HFFc6 (cell line): ENCODE results near the gene NUP54. TPM values are rescaled to one million over a fixed set of nuclear protein-coding genes. Genes with fewer than 3 reads are reported as not detected.
A peak's percentile ranks its signal among the peaks of the same experiment; 100 is the strongest.

Source experiments
- DNase-seq: peaks from one replicate; pipeline ENCODE4 v3.0.0-alpha.2; 2018
- H3K27ac Mint-ChIP-seq: 2 replicates; pipeline ENCODE4 v1.8.0; 2020; ENCODE audit warnings: mild to moderate bottlenecking, mixed read lengths
- H3K27me3 Mint-ChIP-seq: 2 replicates; pipeline ENCODE4 v1.8.0; 2021; ENCODE audit warnings: mild to moderate bottlenecking, moderate library complexity, mixed read lengths; ENCODE audit not compliant: insufficient read depth
- H3K36me3 Mint-ChIP-seq: 2 replicates; pipeline ENCODE4 v1.8.0; 2021; ENCODE audit warnings: low read depth, mixed read lengths
- H3K4me1 Mint-ChIP-seq: 2 replicates; pipeline ENCODE4 v1.8.0; 2020; ENCODE audit warnings: low read depth, mixed read lengths
- H3K4me3 Mint-ChIP-seq: 2 replicates; pipeline ENCODE4 v1.8.0; 2020; ENCODE audit warnings: mild to moderate bottlenecking, moderate library complexity, mixed read lengths
- H3K9me3 Mint-ChIP-seq: 2 replicates; pipeline ENCODE4 v1.8.0; 2020; ENCODE audit warnings: mild to moderate bottlenecking, mixed read lengths
- total RNA-seq, 6 experiments: library from RNA; stranded (reverse); fragmentation: NEBNext Ultra II Directional; extraction: Animal tissue kit (Norgen Biotek cat#: 25700); gene quantifications; 2 replicates in 1 of 6; 3 replicates in 5 of 6; pipeline ENCODE4 v1.2.3, GENCODE V29; 2021
- TF ChIP-seq, protein P1 (sequence below): fragments of 200-600 bp; sonication (generic); IDR thresholded peaks from 2 replicates; pipeline ENCODE4 v1.5.0; 2021; ENCODE audit warnings: antibody characterized with exemption, mild to moderate bottlenecking

Gene NUP54
- total RNA-seq, 6 experiments from 2014 or later: 25.7 to 37.8 (median 33.3) TPM

- DNase-seq: no peak
Observed at GRCh38 chr4:76105652-76106051, 42.5 kb downstream of the NUP54 start.

GRCh38 chr4:76096076-76096475 is 52.1 kb downstream of the NUP54 start:
- no peak overlapping the region for H3K27ac Mint-ChIP-seq

More at GRCh38 chr4:76105652-76106051, 42.5 kb downstream of the NUP54 start:
- Mint-ChIP-seq H3K36me3 (no peaks in the 10 kb centered on the region), H3K27ac (no peak overlapping the region), H3K4me3 (no peak overlapping the region), H3K9me3 (no peaks in the 10 kb centered on the region), H3K27me3 (peaks cover 3% of the 10 kb centered on the region), H3K4me1 (no peaks in the 10 kb centered on the region)
- TF ChIP-seq, protein P1, sequence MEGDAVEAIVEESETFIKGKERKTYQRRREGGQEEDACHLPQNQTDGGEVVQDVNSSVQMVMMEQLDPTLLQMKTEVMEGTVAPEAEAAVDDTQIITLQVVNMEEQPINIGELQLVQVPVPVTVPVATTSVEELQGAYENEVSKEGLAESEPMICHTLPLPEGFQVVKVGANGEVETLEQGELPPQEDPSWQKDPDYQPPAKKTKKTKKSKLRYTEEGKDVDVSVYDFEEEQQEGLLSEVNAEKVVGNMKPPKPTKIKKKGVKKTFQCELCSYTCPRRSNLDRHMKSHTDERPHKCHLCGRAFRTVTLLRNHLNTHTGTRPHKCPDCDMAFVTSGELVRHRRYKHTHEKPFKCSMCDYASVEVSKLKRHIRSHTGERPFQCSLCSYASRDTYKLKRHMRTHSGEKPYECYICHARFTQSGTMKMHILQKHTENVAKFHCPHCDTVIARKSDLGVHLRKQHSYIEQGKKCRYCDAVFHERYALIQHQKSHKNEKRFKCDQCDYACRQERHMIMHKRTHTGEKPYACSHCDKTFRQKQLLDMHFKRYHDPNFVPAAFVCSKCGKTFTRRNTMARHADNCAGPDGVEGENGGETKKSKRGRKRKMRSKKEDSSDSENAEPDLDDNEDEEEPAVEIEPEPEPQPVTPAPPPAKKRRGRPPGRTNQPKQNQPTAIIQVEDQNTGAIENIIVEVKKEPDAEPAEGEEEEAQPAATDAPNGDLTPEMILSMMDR: no peak

GRCh38 chr4:76095568-76095967 is 52.6 kb downstream of the NUP54 start:
- DNase-seq: no peak
- TF ChIP-seq, protein P1: no peak
- no peak overlapping the region for H3K27ac Mint-ChIP-seq
- no peak overlapping the region for H3K4me3 Mint-ChIP-seq
- no peaks in the 10 kb centered on the region; the same call in 1 of the 2 replicates for H3K9me3 Mint-ChIP-seq
- no peaks in the 10 kb centered on the region for H3K36me3 Mint-ChIP-seq
- H3K27me3 Mint-ChIP-seq: peaks cover 36% of the 10 kb centered on the region
- peaks cover 8% of the 10 kb centered on the region for H3K4me1 Mint-ChIP-seq

More at GRCh38 chr4:76096076-76096475, 52.1 kb downstream of the NUP54 start:
- Mint-ChIP-seq H3K4me3 (no peak overlapping the region), H3K9me3 (no peaks in the 10 kb centered on the region; the same call in 1 of the 2 replicates), H3K4me1 (peaks cover 3% of the 10 kb centered on the region), H3K36me3 (no peaks in the 10 kb centered on the region), H3K27me3 (peaks cover 36% of the 10 kb centered on the region)
- TF ChIP-seq, protein P1: no peak
- DNase-seq: no peak

DNA sequence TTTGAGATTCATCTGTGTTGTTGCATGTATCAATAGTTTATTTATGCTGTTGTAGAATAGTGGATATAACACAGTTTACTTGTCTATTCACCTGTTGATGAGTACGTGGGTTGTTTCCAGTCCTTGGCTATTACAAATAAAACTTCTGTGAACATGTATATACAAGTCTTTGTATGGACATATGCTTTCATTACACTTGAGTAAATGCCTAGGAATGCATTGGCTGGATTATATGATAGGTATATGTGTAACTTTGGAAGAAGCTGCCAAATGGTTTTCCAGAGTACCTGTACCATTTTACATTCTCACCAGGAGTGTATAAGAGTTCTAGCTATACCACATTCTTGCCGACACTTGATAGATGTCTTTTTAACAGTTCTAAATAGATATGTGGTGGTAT is 57.1 kb downstream of the NUP54 start:
- H3K9me3 Mint-ChIP-seq: no peaks in the 10 kb centered on the region; the same call in 1 of the 2 replicates
- H3K4me1 Mint-ChIP-seq: peaks cover 28% of the 10 kb centered on the region
- peaks cover 10% of the 10 kb centered on the region; the same call in 1 of the 2 replicates for H3K27me3 Mint-ChIP-seq
- H3K27ac Mint-ChIP-seq: no peak overlapping the region
- H3K36me3 Mint-ChIP-seq: no peaks in the 10 kb centered on the region
- TF ChIP-seq, protein P1: no peak
- peak overlapping the region; percentile 60 for H3K4me3 Mint-ChIP-seq
- no peak for DNase-seq

DNA sequence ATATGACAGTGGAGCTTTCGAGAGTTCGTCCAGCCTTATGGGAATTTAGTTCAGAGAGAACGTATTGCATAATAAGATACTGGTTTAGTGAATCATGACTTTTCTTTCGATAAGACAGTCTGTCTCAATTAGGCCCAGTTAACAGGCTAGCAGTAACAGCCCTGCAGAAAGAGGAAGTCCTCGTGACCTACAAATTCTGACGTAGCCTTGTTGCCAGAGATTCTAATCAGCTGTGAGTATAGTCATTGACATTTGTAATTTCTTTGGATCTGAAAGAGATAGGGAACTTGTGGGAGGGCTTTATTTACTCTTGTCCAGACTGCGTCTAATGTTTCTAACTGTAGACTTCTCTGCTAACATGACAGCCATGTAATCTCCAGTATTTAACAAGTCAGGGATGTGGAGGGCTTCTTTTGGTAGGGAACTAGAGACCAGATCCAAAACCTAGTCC is 57.9 kb downstream of the NUP54 start:
- H3K4me3 Mint-ChIP-seq: peak overlapping the region; percentile 37; the same call in 1 of the 2 replicates

More for the DNA sequence above, 57.9 kb downstream of the NUP54 start:
- TF ChIP-seq, protein P1: no peak
- H3K36me3 Mint-ChIP-seq: no peaks in the 10 kb centered on the region
- no peaks in the 10 kb centered on the region; the same call in 1 of the 2 replicates for H3K9me3 Mint-ChIP-seq
- H3K4me1 Mint-ChIP-seq: peaks cover 28% of the 10 kb centered on the region
- H3K27me3 Mint-ChIP-seq: peaks cover 12% of the 10 kb centered on the region; the same call in 1 of the 2 replicates
- DNase-seq: peak; percentile 98
- peak overlapping the region; percentile 70 for H3K27ac Mint-ChIP-seq
